Activated CD8-positive, alpha-beta memory T cell treated with anti-CD3 and anti-CD28 coated beads, Interleukin-2, amount 10 ng/mL, durations not matched to agents 7 days and 5 days (primary cell): Measurements from ENCODE around the gene POLR1A. TPM values are rescaled to one million over a fixed set of nuclear protein-coding genes. Genes with fewer than 3 reads are reported as not detected.
A peak's percentile ranks its signal among the peaks of the same experiment; 100 is the strongest.

Experiments used
- ATAC-seq: fragments of 150-1000 bp; cut with Tn5 transposase; one replicate; pipeline ENCODE4 v1.10.0; 2021; ENCODE audit warnings: moderate library complexity
- CTCF ChIA-PET: fragments of 350-600 bp; sonication (Branson Sonifier 250); formaldehyde crosslinking; loops from one replicate; lab custom pipeline; 2021; ENCODE audit warnings: antibody characterized with exemption; lab: Charles Lee
- DNase-seq: peaks from one replicate; pipeline ENCODE4 v3.0.0-alpha.2; 2020
- H3K27ac Mint-ChIP-seq: one replicate; pipeline ENCODE4 v1.8.0; 2021; ENCODE audit warnings: mild to moderate bottlenecking, mixed read lengths
- H3K27me3 Mint-ChIP-seq: one replicate; pipeline ENCODE4 v1.8.0; 2021; ENCODE audit warnings: mixed read lengths
- H3K36me3 Mint-ChIP-seq: one replicate; pipeline ENCODE4 v1.8.0; 2021; ENCODE audit warnings: mild to moderate bottlenecking, mixed read lengths
- H3K4me1 Mint-ChIP-seq: one replicate; pipeline ENCODE4 v1.8.0; 2021; ENCODE audit warnings: mixed read lengths
- H3K4me3 Mint-ChIP-seq: one replicate; pipeline ENCODE4 v1.8.0; 2021; ENCODE audit warnings: mild to moderate bottlenecking, moderate library complexity, mixed read lengths
- H3K9me3 Mint-ChIP-seq: one replicate; pipeline ENCODE4 v1.8.0; 2022; ENCODE audit warnings: low read depth, mixed read lengths
- total RNA-seq, 2 experiments: library from RNA; stranded (reverse); gene quantifications; one replicate each; pipeline ENCODE4 v1.2.3, GENCODE V29; 2021

The POLR1A gene
- total RNA-seq, 2 experiments from 2014 or later: 38.2 to 51.2 TPM

GRCh38 chr2:86017901-86018896 is 87.5 kb downstream of the POLR1A start:
- H3K36me3 Mint-ChIP-seq: peaks cover 18% of the 10 kb centered on the region
- H3K9me3 Mint-ChIP-seq: peaks cover 9% of the 10 kb centered on the region
- H3K27ac Mint-ChIP-seq: no peak overlapping the region
- DNase-seq (no peak), ATAC-seq (no peak)
- CTCF ChIA-PET: interaction anchor here (1.4 kb wide), 1 partner anchor 280 kb away, joined by 3 read pairs; no protein-coding TSS in a partner anchor
- no peak overlapping the region for H3K4me3 Mint-ChIP-seq
- H3K27me3 Mint-ChIP-seq: no peaks in the 10 kb centered on the region
- peaks cover 18% of the 10 kb centered on the region for H3K4me1 Mint-ChIP-seq

- Mint-ChIP-seq H3K27ac (peak overlapping the region; percentile 81), H3K4me1 (peaks cover 12% of the 10 kb centered on the region), H3K36me3 (peaks cover 18% of the 10 kb centered on the region), H3K27me3 (no peaks in the 10 kb centered on the region), H3K4me3 (peak overlapping the region; percentile 13), H3K9me3 (peaks cover 9% of the 10 kb centered on the region)
- no peak for DNase-seq
- no peak for ATAC-seq
- CTCF ChIA-PET: interaction anchor here (1.0 to 1.2 kb wide), 2 partner anchors 17 to 127 kb away, joined by 3 to 5 read pairs; no protein-coding TSS in a partner anchor
Measured at GRCh38 chr2:86016581-86016980, 89.1 kb downstream of the POLR1A start.

GRCh38 chr2:86015699-86016098 is 90.0 kb downstream of the POLR1A start:
- Mint-ChIP-seq H3K9me3 (peaks cover 9% of the 10 kb centered on the region), H3K4me1 (peaks cover 10% of the 10 kb centered on the region), H3K4me3 (no peak overlapping the region), H3K36me3 (peaks cover 18% of the 10 kb centered on the region), H3K27ac (no peak overlapping the region), H3K27me3 (no peaks in the 10 kb centered on the region)
- DNase-seq: no peak
- CTCF ChIA-PET: interaction anchor here (1.0 kb wide), 1 partner anchor 52 kb away, joined by 3 read pairs; no protein-coding TSS in a partner anchor
- ATAC-seq: no peak

- Mint-ChIP-seq H3K9me3 (peaks cover 9% of the 10 kb centered on the region), H3K36me3 (peaks cover 18% of the 10 kb centered on the region), H3K27ac (no peak overlapping the region), H3K4me3 (no peak overlapping the region), H3K27me3 (no peaks in the 10 kb centered on the region), H3K4me1 (peaks cover 10% of the 10 kb centered on the region)
- CTCF ChIA-PET: interaction anchor here (1.0 kb wide), 1 partner anchor 52 kb away, joined by 3 read pairs; no protein-coding TSS in a partner anchor
- no peak for DNase-seq
- ATAC-seq: no peak
Measured at GRCh38 chr2:86015006-86015405, 90.7 kb downstream of the POLR1A start.

- Mint-ChIP-seq H3K27ac (no peak overlapping the region), H3K9me3 (peaks cover 9% of the 10 kb centered on the region), H3K4me1 (peaks cover 10% of the 10 kb centered on the region), H3K27me3 (no peaks in the 10 kb centered on the region), H3K4me3 (no peak overlapping the region), H3K36me3 (peaks cover 18% of the 10 kb centered on the region)
- CTCF ChIA-PET: interaction anchor here (1.2 to 1.8 kb wide), 2 partner anchors 15 to 125 kb away, joined by 3 to 9 read pairs; partner anchors contain the start of gene ST3GAL5
- DNase-seq: no peak
- no peak for ATAC-seq
Measured at GRCh38 chr2:86014493-86014892, 91.2 kb downstream of the POLR1A start.

GRCh38 chr2:86012007-86012712 is 93.5 kb downstream of the POLR1A start:
- peaks cover 8% of the 10 kb centered on the region for H3K4me1 Mint-ChIP-seq
- peaks cover 15% of the 10 kb centered on the region for H3K9me3 Mint-ChIP-seq
- CTCF ChIA-PET: interaction anchor here (0.8 to 1.0 kb wide), 2 partner anchors 30 to 124 kb away, joined by 3 read pairs; partner anchors contain the start of gene ST3GAL5
- DNase-seq (no peak), ATAC-seq (no peak)
- H3K27ac Mint-ChIP-seq: no peak overlapping the region
- H3K27me3 Mint-ChIP-seq: peaks cover 3% of the 10 kb centered on the region
- H3K4me3 Mint-ChIP-seq: no peak overlapping the region
- H3K36me3 Mint-ChIP-seq: peaks cover 21% of the 10 kb centered on the region

- peaks cover 16% of the 10 kb centered on the region for H3K9me3 Mint-ChIP-seq
- CTCF ChIA-PET: interaction anchor here (0.8 to 1.1 kb wide), 4 partner anchors 12 to 123 kb away, joined by 3 read pairs; partner anchors contain the start of gene ST3GAL5
- H3K27me3 Mint-ChIP-seq: peaks cover 7% of the 10 kb centered on the region
- H3K4me3 Mint-ChIP-seq: no peak overlapping the region
- DNase-seq: no peak
- no peak overlapping the region for H3K27ac Mint-ChIP-seq
- H3K36me3 Mint-ChIP-seq: peaks cover 26% of the 10 kb centered on the region
- H3K4me1 Mint-ChIP-seq: peaks cover under 1% of the 10 kb centered on the region
- no peak for ATAC-seq
Measured at GRCh38 chr2:86011449-86011941, 94.2 kb downstream of the POLR1A start.

GRCh38 chr2:86010083-86010482 is 95.6 kb downstream of the POLR1A start:
- CTCF ChIA-PET: interaction anchor here (1.1 kb wide), 1 partner anchor 101 kb away, joined by 3 read pairs; no protein-coding TSS in a partner anchor
- no peak overlapping the region for H3K27ac Mint-ChIP-seq
- peaks cover 34% of the 10 kb centered on the region for H3K36me3 Mint-ChIP-seq
- H3K9me3 Mint-ChIP-seq: peaks cover 22% of the 10 kb centered on the region
- ATAC-seq: no peak
- no peaks in the 10 kb centered on the region for H3K4me1 Mint-ChIP-seq
- no peak overlapping the region for H3K4me3 Mint-ChIP-seq
- peaks cover 11% of the 10 kb centered on the region for H3K27me3 Mint-ChIP-seq
- no peak for DNase-seq

- ATAC-seq: no peak
- Mint-ChIP-seq H3K36me3 (peaks cover 31% of the 10 kb centered on the region), H3K9me3 (peaks cover 20% of the 10 kb centered on the region), H3K27me3 (peaks cover 11% of the 10 kb centered on the region), H3K4me3 (no peak overlapping the region), H3K27ac (no peak overlapping the region), H3K4me1 (peaks cover 2% of the 10 kb centered on the region)
- no peak for DNase-seq
- CTCF ChIA-PET: interaction anchor here (1.9 kb wide), 1 partner anchor 30 kb away, joined by 4 read pairs; no protein-coding TSS in a partner anchor
Measured at GRCh38 chr2:86006524-86006923, 99.2 kb downstream of the POLR1A start.

GRCh38 chr2:86003967-86004366 is 101.7 kb downstream of the POLR1A start:
- Mint-ChIP-seq H3K27ac (no peak overlapping the region), H3K4me1 (peaks cover 26% of the 10 kb centered on the region), H3K4me3 (no peak overlapping the region), H3K27me3 (peaks cover 11% of the 10 kb centered on the region), H3K36me3 (peaks cover 40% of the 10 kb centered on the region), H3K9me3 (peaks cover 24% of the 10 kb centered on the region)
- CTCF ChIA-PET: interaction anchor here (1.0 to 2.2 kb wide), 3 partner anchors 11 to 75 kb away, joined by 3 to 5 read pairs (median 3); no protein-coding TSS in a partner anchor
- ATAC-seq (no peak), DNase-seq (no peak)

GRCh38 chr2:86003104-86003503 is 102.6 kb downstream of the POLR1A start:
- CTCF ChIA-PET: interaction anchor here (1.0 kb wide), 1 partner anchor 40 kb away, joined by 3 read pairs; no protein-coding TSS in a partner anchor
- DNase-seq: no peak
- Mint-ChIP-seq H3K36me3 (peaks cover 39% of the 10 kb centered on the region), H3K4me3 (no peak overlapping the region), H3K9me3 (peaks cover 23% of the 10 kb centered on the region), H3K4me1 (peaks cover 34% of the 10 kb centered on the region), H3K27me3 (peaks cover 11% of the 10 kb centered on the region), H3K27ac (no peak overlapping the region)
- no peak for ATAC-seq

- DNase-seq: no peak
- no peak overlapping the region for H3K27ac Mint-ChIP-seq
- peaks cover 10% of the 10 kb centered on the region for H3K27me3 Mint-ChIP-seq
Measured at GRCh38 chr2:86002375-86002774, 103.3 kb downstream of the POLR1A start.

More at GRCh38 chr2:86002375-86002774, 103.3 kb downstream of the POLR1A start:
- Mint-ChIP-seq H3K9me3 (peaks cover 19% of the 10 kb centered on the region), H3K4me1 (peaks cover 42% of the 10 kb centered on the region), H3K4me3 (no peak overlapping the region), H3K36me3 (peaks cover 37% of the 10 kb centered on the region)
- CTCF ChIA-PET: interaction anchor here (1.7 kb wide), 1 partner anchor 34 kb away, joined by 4 read pairs; no protein-coding TSS in a partner anchor
- ATAC-seq: no peak
